ES-I3 (cell line): Measurements from ENCODE around the gene KRTAP2-3.
"Not testable (repeated sequence)": the region's sequence is repeated elsewhere in the genome, so short reads cannot be mapped to it uniquely, and the experiment has no call there.

Experiments used
- H3K36me3 ChIP-seq: 2 replicates; pipeline ENCODE4 v1.6.1; 2013; ENCODE audit warnings: mild to moderate bottlenecking, low read length, control low read depth, moderate library complexity; ENCODE audit not compliant: insufficient read depth
- H3K4me1 ChIP-seq: 2 replicates; pipeline ENCODE4 v1.6.1; 2013; ENCODE audit warnings: mild to moderate bottlenecking, control low read depth, low read length; ENCODE audit not compliant: insufficient read depth
- H3K9ac ChIP-seq: 2 replicates; pipeline ENCODE4 v1.6.1; 2013; ENCODE audit warnings: low read depth, mild to moderate bottlenecking, low read length, moderate library complexity
- H3K9me3 ChIP-seq: 2 replicates; pipeline ENCODE4 v1.6.1; 2013; ENCODE audit warnings: mild to moderate bottlenecking, low read length, moderate library complexity; ENCODE audit not compliant: control insufficient read depth, insufficient read depth

The KRTAP2-3 gene

DNA sequence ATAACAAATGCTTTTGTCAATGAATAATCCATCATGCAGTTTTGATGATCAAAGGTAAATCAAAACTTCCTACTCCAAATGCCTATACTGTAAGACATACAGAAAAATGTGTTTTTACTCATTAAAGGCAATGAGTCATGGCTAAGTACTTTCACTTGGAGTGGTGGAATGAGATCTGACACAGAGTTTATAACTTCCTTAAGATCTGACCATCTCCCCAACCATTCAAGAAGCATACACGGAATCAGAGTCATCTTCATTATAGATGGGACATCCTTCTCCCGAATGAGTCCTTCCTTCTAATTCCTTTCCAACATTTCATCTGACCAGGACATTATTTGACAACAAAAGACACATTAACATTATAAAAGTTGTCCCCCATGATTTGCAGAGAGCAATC, 23.5 kb upstream of the KRTAP2-3 start:
- H3K9ac ChIP-seq, H3K9me3 ChIP-seq, H3K36me3 ChIP-seq: not testable (repeated sequence)

DNA sequence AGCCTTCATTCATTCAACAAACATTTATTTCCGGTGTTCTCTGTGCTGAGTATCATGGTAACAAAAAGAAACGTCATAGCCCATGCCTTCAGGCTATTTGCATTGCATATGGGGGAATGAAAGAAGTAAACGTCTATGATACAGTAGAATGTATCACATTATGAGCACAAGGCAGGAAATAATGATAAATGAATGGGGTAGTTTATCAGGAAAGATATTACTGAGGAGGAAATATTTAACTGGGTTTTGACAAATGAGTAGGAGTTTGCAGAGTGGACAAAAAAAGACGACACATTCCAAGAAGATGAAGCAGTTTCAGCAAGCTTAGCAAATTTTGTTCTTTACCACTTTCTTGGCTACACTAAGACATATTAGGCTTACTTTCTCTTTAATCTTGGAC, 22.7 kb upstream of the KRTAP2-3 start:
- no peak overlapping the region for H3K9ac ChIP-seq
- no peaks in the 10 kb centered on the region for H3K36me3 ChIP-seq
- H3K9me3 ChIP-seq: no peaks in the 10 kb centered on the region
- no peaks in the 10 kb centered on the region for H3K4me1 ChIP-seq

More for the DNA sequence above, 23.5 kb upstream of the KRTAP2-3 start:
- not testable (repeated sequence) for H3K4me1 ChIP-seq

DNA sequence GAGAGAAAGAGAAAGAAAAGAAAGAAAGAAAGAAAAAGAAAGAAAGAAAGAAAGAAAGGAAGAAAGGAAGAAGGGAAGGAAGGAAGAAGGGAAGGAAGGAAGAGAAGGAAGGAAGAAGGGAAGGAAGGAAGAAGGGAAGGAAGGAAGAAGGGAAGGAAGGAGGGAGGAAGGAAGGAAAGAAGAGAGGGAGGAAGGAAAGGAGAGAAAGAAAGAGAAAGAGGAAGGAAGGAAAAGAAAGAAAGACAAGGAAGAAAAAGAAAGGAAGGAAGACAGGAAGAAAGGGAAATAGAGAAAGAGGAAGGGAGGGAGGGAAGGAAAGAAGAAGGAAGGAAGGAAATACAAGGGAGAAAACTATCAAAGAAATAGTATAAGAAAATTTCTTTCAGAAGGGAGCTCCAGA, 16.9 kb upstream of the KRTAP2-3 start:
- Histone ChIP-seq H3K9me3 (no peaks in the 10 kb centered on the region), H3K4me1 (no peaks in the 10 kb centered on the region), H3K9ac (no peak overlapping the region), H3K36me3 (no peaks in the 10 kb centered on the region)

DNA sequence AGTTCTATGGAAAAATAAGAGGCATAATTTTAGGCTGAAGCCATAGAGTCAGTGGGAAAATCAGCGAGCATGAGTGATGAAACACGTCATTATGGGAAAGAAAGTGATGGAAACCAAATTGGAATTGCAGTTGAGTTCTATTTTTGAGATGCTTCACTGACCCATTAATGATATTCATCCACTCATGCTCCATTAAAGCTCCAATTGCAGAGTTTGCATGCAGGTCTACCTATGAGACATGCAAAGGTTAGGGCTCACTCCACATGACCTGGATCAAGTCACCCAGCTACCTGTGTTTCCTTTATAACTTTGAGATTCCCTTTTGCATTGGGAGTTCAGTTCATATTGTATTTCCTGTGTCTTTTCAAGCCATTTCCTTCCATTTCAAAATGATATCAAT, 13.8 kb upstream of the KRTAP2-3 start:
- Histone ChIP-seq H3K4me1 (no peaks in the 10 kb centered on the region), H3K36me3 (no peaks in the 10 kb centered on the region), H3K9ac (no peak overlapping the region), H3K9me3 (no peaks in the 10 kb centered on the region)

DNA sequence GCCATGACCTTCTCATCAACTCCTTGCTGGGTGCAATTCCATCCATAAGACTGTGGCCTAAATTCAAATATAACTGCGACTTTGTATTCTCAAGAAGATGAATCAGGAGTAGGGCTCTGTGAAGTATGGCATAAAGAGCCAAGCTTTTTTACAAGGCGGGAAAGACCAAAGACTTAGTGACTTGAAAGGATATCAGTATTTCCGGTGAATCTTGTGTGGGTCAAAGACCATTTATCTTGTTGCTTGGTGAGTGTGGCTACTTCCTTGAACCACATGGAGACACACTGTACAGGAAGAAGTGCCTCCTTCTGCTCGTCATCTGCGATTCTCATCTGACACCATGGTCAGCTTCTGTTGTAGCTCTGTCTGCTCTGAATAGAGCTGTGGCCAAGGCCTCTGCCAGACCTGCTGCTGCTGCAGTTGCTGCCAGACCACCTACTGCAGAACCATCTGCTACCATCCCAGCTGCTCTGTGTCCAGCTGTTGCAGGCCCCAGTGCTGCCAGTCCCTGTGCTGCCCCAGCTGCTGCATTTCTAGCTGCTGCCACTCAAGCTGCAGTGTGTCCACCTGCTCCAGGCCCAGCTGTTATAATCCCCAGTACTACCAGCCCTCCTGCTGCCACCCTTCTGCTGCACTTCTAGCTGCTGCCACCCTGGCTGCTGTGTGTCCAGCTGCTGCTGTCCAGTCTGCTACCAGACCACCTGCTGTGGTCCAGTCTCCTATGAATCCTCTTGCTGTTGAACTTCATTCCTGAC, 11.9 kb upstream of the KRTAP2-3 start:
- Histone ChIP-seq H3K9ac (no peak overlapping the region), H3K4me1 (no peaks in the 10 kb centered on the region), H3K36me3 (no peaks in the 10 kb centered on the region), H3K9me3 (no peaks in the 10 kb centered on the region)

DNA sequence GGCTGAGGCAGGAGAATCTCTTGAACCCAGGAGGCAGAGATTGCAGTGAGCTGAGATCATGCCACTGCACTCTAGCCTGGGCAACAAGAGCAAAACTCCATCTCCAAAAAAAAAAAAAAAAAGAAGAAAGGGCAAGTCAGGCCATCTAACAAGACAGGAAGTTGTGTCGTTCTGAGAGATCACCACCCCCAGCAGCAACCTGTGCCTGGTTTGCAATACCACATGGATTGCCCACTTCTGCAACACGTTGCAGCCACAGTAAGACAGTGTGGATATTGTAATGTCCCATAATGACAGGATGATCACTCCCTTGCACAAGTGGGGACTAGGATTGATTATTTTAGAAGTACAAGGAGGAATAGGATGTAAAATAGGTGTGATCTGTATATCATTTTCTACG, 9.1 kb upstream of the KRTAP2-3 start:
- Histone ChIP-seq H3K4me1 (no peaks in the 10 kb centered on the region), H3K9me3 (no peaks in the 10 kb centered on the region), H3K36me3 (no peaks in the 10 kb centered on the region), H3K9ac (no peak overlapping the region)

DNA sequence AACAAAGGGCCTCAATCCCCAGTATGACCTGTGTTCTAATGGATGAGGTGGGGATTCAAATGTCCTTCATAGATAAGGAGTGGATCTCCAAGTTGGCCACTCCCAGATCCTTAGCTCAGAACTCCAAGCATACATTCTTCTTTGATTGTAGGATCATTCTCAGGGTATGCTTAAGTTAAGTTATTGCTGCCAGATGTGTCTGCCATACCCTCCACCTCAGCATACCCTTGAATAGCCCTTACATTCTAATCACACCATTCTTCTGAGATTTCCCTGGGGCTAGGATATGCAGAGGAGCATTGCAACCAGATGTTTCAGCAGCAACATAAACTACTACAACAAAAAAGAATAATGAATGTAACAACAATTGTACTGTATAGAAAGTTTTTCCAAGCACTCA, 7.4 kb upstream of the KRTAP2-3 start:
- Histone ChIP-seq H3K36me3 (no peaks in the 10 kb centered on the region), H3K9ac (no peak overlapping the region), H3K9me3 (no peaks in the 10 kb centered on the region), H3K4me1 (no peaks in the 10 kb centered on the region)

DNA sequence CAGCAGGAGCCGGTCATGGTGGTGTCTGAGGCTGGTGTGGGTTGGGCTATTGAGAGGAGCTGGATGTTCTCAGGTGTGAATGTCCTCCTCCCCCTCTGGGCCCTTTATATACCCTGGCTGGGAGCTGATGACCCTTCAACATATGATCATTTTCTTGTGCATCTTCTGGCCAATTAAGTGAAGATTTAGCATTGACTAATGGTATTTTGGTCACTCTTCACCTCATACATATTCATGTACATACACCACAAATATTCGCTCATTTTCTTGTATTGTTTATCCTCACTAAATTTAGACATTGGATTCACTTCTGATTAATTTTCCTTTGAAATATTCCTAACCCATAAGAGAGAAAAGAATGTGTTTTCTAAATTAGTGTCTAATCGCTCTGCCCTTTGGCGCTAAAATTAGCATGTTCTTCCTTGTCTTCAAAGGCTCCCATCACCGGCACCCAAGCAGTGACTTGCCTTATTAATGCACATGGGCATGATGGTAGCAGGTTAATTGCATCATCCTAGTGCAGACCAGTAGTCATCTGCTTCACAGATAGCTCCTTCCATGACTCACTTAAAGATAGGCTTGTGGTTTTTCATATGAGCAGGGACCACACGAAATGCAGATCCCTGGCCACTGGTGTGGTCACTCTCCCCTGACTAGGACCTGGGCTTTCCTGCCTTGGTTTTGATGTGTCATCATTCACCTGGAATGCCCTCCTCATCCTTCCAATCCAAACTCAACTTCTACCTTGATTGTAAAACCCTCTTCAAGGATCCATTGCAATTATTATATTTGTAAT, 6.1 kb upstream of the KRTAP2-3 start, which contains the start of gene KRTAP2-4:
KRTAP2-4 (minus strand) TSS at position 51 of the 796 bp plus-strand sequence; CDS start at position 17, 34 bp downstream.
- H3K9ac ChIP-seq: no peak within 1 kb of the TSS
- no peaks in the 10 kb centered on the region for H3K36me3 ChIP-seq
- H3K9me3 ChIP-seq: no peaks in the 10 kb centered on the region
- no peaks in the 10 kb centered on the region for H3K4me1 ChIP-seq

DNA sequence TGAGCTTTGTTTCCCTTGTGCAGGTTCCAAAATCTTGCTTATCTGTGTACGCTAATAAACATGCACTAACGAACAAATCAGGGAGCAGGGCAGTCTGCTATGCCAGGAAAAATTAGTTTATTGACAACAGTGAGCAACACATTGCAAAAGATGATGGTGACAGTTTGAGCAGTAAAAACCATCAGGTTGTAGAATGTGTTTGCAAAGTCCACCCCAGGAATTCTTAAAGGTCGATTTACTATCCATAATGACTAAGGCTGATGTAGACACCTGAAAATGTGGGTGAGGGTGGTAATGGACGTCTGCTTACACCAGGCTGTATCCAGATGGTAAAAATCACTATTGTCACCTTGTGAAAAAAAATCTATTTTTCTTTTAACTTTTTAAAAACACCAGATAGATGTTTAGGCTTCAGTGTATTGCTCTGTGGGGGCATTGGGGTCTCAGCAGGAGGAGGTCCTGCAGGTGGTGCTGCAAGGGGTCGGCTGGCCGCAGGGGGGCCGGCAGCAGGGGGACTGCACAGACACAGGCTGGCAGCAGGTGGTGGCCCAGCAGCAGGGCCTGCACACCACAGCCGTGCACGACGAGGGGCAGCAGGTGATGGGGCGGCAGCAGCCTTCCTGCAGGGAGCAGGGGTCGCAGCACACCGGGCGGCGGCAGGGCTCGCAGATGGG, 5.2 kb upstream of the KRTAP2-3 start:
- not testable (repeated sequence) for H3K9me3 ChIP-seq, H3K4me1 ChIP-seq, H3K36me3 ChIP-seq, H3K9ac ChIP-seq

DNA sequence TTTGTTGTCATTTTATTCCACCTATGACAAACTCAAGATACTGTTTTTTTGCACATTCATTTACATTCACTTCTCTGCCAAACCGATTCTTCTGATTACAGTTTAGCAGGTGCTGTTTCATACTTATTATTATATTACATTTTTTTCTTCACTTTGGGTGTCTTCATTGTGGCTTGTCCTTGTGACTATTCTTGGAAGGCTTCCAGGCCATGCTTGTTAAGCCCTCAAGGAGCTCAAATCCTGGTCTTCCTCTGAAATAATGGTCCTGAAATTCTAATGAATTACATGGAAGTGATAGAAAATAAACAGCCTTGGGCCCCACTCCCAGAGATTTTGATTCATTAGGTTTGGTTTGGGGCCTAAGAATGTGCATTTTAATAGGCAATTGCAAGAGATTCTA, 4.4 kb upstream of the KRTAP2-3 start:
- Histone ChIP-seq H3K4me1 (0 out of 2 replicates have a peak, but pooled peaks cover 4% of the 10 kb centered on the region), H3K36me3 (no peaks in the 10 kb centered on the region)

DNA sequence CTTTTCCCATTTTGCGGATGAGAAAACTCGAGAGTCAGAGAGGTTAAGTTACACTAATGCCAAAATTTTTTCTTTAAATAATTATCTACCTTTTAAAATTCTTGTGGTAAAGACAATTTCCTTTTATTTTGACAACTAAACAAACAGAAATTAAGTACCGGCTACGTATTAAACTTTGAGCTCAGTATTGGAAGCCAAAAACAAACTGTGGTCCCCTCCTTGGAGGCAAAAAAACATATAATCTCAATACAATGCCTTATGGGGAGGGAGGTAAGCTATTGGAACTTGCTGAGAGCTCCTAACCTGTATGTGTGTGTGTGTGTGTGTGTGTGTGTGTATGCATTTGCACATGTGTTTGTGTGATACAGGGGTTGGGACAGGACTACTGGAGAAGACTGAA, 3.5 kb upstream of the KRTAP2-3 start:
- H3K4me1 ChIP-seq: 0 out of 2 replicates have a peak, but pooled peaks cover 4% of the 10 kb centered on the region
- no peaks in the 10 kb centered on the region for H3K36me3 ChIP-seq

More for the DNA sequence above, 4.4 kb upstream of the KRTAP2-3 start:
- no peak overlapping the region for H3K9ac ChIP-seq
- H3K9me3 ChIP-seq: no peaks in the 10 kb centered on the region

DNA sequence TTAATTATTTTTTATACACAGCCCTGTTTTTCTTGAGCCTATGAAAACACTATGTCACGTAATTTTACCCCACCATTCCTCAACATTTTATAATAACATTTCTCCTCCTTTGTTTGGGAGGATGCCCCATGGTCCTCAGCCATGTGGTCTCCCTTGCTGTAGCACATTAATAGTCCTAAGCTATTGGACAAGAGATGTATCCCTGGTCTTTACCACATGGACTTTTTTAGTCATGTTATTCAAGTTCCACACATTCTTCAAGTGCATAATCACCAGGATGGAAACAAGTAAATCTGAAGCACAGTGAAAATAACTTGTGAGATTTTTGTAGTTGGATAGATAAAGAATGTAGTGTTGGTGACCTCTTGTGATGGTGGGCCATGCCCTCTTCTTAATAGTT, 2.0 kb upstream of the KRTAP2-3 start:
- Histone ChIP-seq H3K9ac (no peak overlapping the region), H3K36me3 (no peaks in the 10 kb centered on the region), H3K9me3 (no peaks in the 10 kb centered on the region), H3K4me1 (0 out of 2 replicates have a peak, but pooled peaks cover 4% of the 10 kb centered on the region)

More for the DNA sequence above, 3.5 kb upstream of the KRTAP2-3 start:
- Histone ChIP-seq H3K9ac (no peak overlapping the region), H3K9me3 (no peaks in the 10 kb centered on the region)

DNA sequence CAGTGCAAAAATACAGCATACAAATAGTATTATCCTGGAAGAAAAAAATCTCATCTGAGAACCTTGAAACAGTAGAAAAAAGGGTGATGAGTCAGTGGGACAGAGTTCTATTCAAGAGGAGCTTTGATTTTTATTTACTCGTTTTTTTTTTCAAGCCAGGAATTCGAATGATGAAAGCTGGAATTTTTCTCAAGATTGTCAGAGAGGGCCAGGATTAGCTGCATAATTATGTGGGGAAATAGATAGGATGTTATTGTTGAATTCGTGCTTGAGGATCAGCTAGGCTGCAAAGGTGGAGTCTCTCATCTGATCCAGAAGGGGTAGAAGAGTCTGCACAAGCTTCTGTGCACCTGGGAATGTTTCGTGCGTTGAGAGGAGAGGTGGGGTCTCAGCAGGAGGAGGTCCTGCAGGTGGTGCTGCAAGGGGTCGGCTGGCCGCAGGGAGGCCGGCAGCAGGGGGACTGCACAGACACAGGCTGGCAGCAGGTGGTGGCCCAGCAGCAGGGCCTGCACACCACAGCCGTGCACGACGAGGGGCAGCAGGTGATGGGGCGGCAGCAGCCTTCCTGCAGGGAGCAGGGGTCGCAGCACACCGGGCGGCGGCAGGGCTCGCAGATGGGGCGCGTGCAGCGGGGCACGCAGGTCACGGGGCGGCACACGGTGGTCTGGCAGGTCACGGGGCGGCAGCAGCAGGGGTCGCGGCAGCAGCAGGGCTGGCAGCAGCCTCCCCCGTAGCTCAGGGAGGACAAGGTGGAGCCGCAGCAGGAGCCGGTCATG, 450 bp downstream of the KRTAP2-3 start:
- H3K9ac ChIP-seq, H3K4me1 ChIP-seq, H3K9me3 ChIP-seq, H3K36me3 ChIP-seq: not testable (repeated sequence)

DNA sequence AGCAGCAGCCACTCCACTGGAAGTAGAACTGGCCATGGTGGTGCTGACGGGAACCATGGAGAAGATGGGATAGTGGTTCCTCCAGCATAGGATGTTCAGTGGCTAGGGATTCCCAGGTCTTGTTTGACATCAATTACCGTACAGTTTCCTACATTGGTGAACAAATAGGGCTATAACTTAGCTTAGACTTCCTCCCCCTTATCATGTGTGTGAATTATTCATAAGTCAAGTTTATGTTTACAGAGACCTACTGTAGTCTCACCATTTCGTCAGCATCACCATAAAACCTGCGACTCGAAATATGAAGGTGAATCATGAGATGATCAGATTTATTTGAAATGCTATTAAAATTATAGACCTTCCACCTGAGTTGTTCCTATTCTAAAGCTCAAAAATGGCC, 1.2 kb downstream of the KRTAP2-3 start:
- Histone ChIP-seq H3K36me3 (no peaks in the 10 kb centered on the region), H3K4me1 (0 out of 2 replicates have a peak, but pooled peaks cover 4% of the 10 kb centered on the region), H3K9me3 (no peaks in the 10 kb centered on the region; the same call in 1 of the 2 replicates), H3K9ac (no peak overlapping the region)
